Neural cell (in vitro differentiated cells): ENCODE results near the gene COG6. TPM values are rescaled to one million over a fixed set of nuclear protein-coding genes. Genes with fewer than 3 reads are reported as not detected.

ENCODE experiments used
- H2AFZ ChIP-seq: fragments of 200-600, 300-800 bp; sonication (generic), shearing (Covaris generic); 2 replicates; pipeline ENCODE4 v1.6.0; 2014; ENCODE audit warnings: low read depth, mild to moderate bottlenecking, antibody characterized with exemption, low read length, moderate library complexity
- H3F3A ChIP-seq: fragments of 200-600 bp; shearing (Covaris generic); 2 replicates; pipeline ENCODE4 v1.6.1; 2016; ENCODE audit warnings: mild to moderate bottlenecking, moderate library complexity, mixed read lengths, antibody characterized with exemption, low read length; ENCODE audit not compliant: insufficient read depth, poor library complexity, severe bottlenecking
- H3K27ac ChIP-seq: fragments of 200-600, 300-800 bp; sonication (generic), shearing (Covaris generic); 2 replicates; pipeline ENCODE4 v1.5.1; 2014; ENCODE audit warnings: mild to moderate bottlenecking, low read length, moderate library complexity
- H3K27me3 ChIP-seq: fragments of 300-800, 200-600 bp; sonication (generic), shearing (Covaris generic); 2 replicates; pipeline ENCODE4 v1.6.0; 2014; ENCODE audit warnings: mild to moderate bottlenecking, low read depth, low read length, moderate library complexity; ENCODE audit not compliant: insufficient read depth
- H3K36me3 ChIP-seq: fragments of 300-800, 200-600 bp; sonication (generic), shearing (Covaris generic); 2 replicates; pipeline ENCODE4 v1.5.1; 2014; ENCODE audit warnings: mild to moderate bottlenecking, antibody characterized with exemption, low read length, moderate library complexity; ENCODE audit not compliant: insufficient read depth
- H3K4me2 ChIP-seq: fragments of 300-800, 200-600 bp; sonication (generic), shearing (Covaris generic); 2 replicates; pipeline ENCODE4 v1.6.0; 2014; ENCODE audit warnings: mild to moderate bottlenecking, low read length
- H3K4me3 ChIP-seq: fragments of 300-800, 200-600 bp; sonication (generic), shearing (Covaris generic); 2 replicates; pipeline ENCODE4 v1.5.1; 2014; ENCODE audit warnings: mild to moderate bottlenecking, low read length, moderate library complexity
- H3K79me2 ChIP-seq: fragments of 200-600 bp; shearing (Covaris generic); replicated peaks from 2 replicates; pipeline ENCODE4 v1.6.0; 2014; ENCODE audit warnings: mild to moderate bottlenecking, low read length, moderate library complexity; ENCODE audit not compliant: insufficient read depth
- H3K9ac ChIP-seq: fragments of 300-800, 200-600 bp; sonication (generic), shearing (Covaris generic); 2 replicates; pipeline ENCODE4 v1.6.1; 2016; ENCODE audit warnings: mild to moderate bottlenecking, low read length, mixed read lengths
- H3K9me2 ChIP-seq: fragments of 200-600 bp; shearing (Covaris generic); 2 replicates; pipeline ENCODE4 v1.6.1; 2016; ENCODE audit warnings: mild to moderate bottlenecking, low read length, mixed read lengths; ENCODE audit not compliant: insufficient read depth
- H3K9me3 ChIP-seq: fragments of 200-600, 300-800 bp; sonication (generic), shearing (Covaris generic); 2 replicates; pipeline ENCODE4 v1.6.1; 2016; ENCODE audit warnings: mild to moderate bottlenecking, mixed run types, low read length, moderate library complexity, mixed read lengths
- H4K20me1 ChIP-seq: fragments of 200-600 bp; shearing (Covaris generic); 2 replicates; pipeline ENCODE4 v1.6.1; 2016; ENCODE audit warnings: mild to moderate bottlenecking, mixed run types; ENCODE audit not compliant: insufficient read depth
- EP300 ChIP-seq: fragments of 450-650 bp; conservative IDR thresholded peaks from 2 replicates; pipeline ENCODE4 v1.6.1; 2014; ENCODE audit warnings: antibody characterized with exemption, mild to moderate bottlenecking, moderate library complexity; ENCODE audit not compliant: poor library complexity, severe bottlenecking
- EZH2 ChIP-seq: fragments of 200-600, 300-800 bp; shearing (Covaris generic), sonication (generic); IDR thresholded peaks from 2 replicates; pipeline ENCODE4 v1.6.1; 2014; ENCODE audit warnings: antibody characterized with exemption, low read length, borderline replicate concordance, mild to moderate bottlenecking; ENCODE audit not compliant: insufficient read depth, poor library complexity, severe bottlenecking
- MXI1 ChIP-seq: fragments of 450-650 bp; conservative IDR thresholded peaks from 2 replicates; pipeline ENCODE4 v1.6.1; 2014; ENCODE audit warnings: antibody characterized with exemption, mild to moderate bottlenecking; ENCODE audit not compliant: poor library complexity, severe bottlenecking
- POLR2AphosphoS5 ChIP-seq: IDR thresholded peaks from 2 replicates; pipeline ENCODE4 v1.6.1; 2012
- RAD21 ChIP-seq: fragments of 450-650 bp; conservative IDR thresholded peaks from 2 replicates; pipeline ENCODE4 v1.6.1; 2014; ENCODE audit warnings: antibody characterized with exemption, mild to moderate bottlenecking, moderate library complexity
- SMC3 ChIP-seq: fragments of 450-650 bp; conservative IDR thresholded peaks from 2 replicates; pipeline ENCODE4 v1.6.1; 2014; ENCODE audit warnings: antibody characterized with exemption, mild to moderate bottlenecking, moderate library complexity; ENCODE audit not compliant: poor library complexity
- TAF1 ChIP-seq: IDR thresholded peaks from 2 replicates; pipeline ENCODE4 v1.6.1; 2012; ENCODE audit warnings: low read depth
- polyA plus RNA-seq: library from polyadenylated mRNA; depleted of rRNA; stranded (reverse); fragments of >200 nt; gene quantifications from 2 replicates; pipeline ENCODE4 v1.2.3, GENCODE V29; 2014
- small RNA-seq, 3 experiments: library from RNA; depleted of rRNA; stranded (forward); fragments of <200 nt; gene quantifications; one replicate each; pipeline ENCODE3, GENCODE V24; 2012
- TF ChIP-seq, protein P1 (sequence below): fragments of 450-650 bp; IDR thresholded peaks from 2 replicates; pipeline ENCODE4 v1.5.1; 2014; ENCODE audit warnings: antibody characterized with exemption, mild to moderate bottlenecking, moderate library complexity; ENCODE audit not compliant: poor library complexity, severe bottlenecking
- TF ChIP-seq, protein P2 (sequence below): IDR thresholded peaks from 2 replicates; pipeline ENCODE4 v1.6.1; 2012; ENCODE audit warnings: borderline replicate concordance

The COG6 gene
- polyA plus RNA-seq, 1 donor from 2014 or later = 23.1 TPM

DNA sequence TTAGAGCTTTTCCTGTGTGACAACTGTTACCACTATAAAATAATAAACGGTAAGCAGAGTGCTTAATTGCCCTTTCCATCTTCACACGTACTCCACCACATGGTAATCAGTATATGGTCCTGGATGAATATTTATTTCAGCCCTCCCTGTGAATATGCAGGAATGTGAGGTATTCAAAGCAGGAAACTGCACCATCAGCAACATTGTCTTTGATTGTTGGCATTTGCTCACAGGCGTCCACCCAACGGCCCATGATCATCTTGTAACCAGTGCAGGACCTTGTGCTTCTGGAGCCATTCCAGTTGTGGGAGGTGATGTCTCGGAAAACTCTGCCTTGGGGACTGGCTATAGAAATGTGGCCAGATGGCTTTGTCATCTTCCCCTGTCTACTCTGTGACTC, 132.6 kb downstream of the COG6 start:
- no peaks in the 10 kb centered on the region for H3F3A ChIP-seq
- H3K9me3 ChIP-seq = no peaks in the 10 kb centered on the region
- H2AFZ ChIP-seq = no peak overlapping the region
- H3K36me3 ChIP-seq = no peaks in the 10 kb centered on the region
- TF ChIP-seq POLR2AphosphoS5 (no peak), SMC3 (no peak), EZH2 (no peak), EP300 (no peak), TAF1 (no peak), MXI1 (no peak), RAD21 (no peak)
- TF ChIP-seq, protein P1, sequence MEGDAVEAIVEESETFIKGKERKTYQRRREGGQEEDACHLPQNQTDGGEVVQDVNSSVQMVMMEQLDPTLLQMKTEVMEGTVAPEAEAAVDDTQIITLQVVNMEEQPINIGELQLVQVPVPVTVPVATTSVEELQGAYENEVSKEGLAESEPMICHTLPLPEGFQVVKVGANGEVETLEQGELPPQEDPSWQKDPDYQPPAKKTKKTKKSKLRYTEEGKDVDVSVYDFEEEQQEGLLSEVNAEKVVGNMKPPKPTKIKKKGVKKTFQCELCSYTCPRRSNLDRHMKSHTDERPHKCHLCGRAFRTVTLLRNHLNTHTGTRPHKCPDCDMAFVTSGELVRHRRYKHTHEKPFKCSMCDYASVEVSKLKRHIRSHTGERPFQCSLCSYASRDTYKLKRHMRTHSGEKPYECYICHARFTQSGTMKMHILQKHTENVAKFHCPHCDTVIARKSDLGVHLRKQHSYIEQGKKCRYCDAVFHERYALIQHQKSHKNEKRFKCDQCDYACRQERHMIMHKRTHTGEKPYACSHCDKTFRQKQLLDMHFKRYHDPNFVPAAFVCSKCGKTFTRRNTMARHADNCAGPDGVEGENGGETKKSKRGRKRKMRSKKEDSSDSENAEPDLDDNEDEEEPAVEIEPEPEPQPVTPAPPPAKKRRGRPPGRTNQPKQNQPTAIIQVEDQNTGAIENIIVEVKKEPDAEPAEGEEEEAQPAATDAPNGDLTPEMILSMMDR = no peak
- TF ChIP-seq, protein P2, sequence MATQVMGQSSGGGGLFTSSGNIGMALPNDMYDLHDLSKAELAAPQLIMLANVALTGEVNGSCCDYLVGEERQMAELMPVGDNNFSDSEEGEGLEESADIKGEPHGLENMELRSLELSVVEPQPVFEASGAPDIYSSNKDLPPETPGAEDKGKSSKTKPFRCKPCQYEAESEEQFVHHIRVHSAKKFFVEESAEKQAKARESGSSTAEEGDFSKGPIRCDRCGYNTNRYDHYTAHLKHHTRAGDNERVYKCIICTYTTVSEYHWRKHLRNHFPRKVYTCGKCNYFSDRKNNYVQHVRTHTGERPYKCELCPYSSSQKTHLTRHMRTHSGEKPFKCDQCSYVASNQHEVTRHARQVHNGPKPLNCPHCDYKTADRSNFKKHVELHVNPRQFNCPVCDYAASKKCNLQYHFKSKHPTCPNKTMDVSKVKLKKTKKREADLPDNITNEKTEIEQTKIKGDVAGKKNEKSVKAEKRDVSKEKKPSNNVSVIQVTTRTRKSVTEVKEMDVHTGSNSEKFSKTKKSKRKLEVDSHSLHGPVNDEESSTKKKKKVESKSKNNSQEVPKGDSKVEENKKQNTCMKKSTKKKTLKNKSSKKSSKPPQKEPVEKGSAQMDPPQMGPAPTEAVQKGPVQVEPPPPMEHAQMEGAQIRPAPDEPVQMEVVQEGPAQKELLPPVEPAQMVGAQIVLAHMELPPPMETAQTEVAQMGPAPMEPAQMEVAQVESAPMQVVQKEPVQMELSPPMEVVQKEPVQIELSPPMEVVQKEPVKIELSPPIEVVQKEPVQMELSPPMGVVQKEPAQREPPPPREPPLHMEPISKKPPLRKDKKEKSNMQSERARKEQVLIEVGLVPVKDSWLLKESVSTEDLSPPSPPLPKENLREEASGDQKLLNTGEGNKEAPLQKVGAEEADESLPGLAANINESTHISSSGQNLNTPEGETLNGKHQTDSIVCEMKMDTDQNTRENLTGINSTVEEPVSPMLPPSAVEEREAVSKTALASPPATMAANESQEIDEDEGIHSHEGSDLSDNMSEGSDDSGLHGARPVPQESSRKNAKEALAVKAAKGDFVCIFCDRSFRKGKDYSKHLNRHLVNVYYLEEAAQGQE = no peak
- no peak overlapping the region for H3K9ac ChIP-seq
- H3K4me2 ChIP-seq = no peak overlapping the region
- H3K4me3 ChIP-seq = no peak overlapping the region
- H3K27ac ChIP-seq = no peak overlapping the region
- no peaks in the 10 kb centered on the region for H3K9me2 ChIP-seq
- no peaks in the 10 kb centered on the region for H3K27me3 ChIP-seq
- H3K79me2 ChIP-seq = no peaks in the 10 kb centered on the region
- no peaks in the 10 kb centered on the region for H4K20me1 ChIP-seq

DNA sequence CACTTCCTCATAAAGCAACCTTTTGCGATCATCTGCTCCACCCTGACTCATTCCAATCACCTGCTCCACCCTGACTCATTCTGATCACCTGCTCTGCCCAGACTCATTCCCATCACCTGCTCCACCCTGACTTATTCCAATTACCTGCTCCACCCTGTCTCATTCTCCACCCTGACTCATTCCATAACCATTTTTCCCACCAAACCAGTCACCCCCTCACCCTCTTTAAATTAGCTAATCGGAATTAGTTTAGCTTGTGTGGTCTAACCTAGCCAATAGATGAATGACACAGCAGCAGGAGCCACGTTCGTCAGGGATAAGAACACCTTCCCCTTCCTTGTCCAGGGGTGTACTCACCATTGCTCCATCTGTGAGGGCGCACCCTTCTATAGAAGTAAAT, 134.0 kb downstream of the COG6 start:
- no peak overlapping the region for H3K4me3 ChIP-seq
- no peaks in the 10 kb centered on the region for H3K79me2 ChIP-seq
- no peak overlapping the region for H3K4me2 ChIP-seq
- no peaks in the 10 kb centered on the region for H3K36me3 ChIP-seq
- H3K9me3 ChIP-seq = no peaks in the 10 kb centered on the region
- no peaks in the 10 kb centered on the region for H3K27me3 ChIP-seq
- TF ChIP-seq EP300 = no peak
- TF ChIP-seq, protein P1 = no peak
- TF ChIP-seq EZH2 = no peak
- TF ChIP-seq POLR2AphosphoS5 = no peak
- TF ChIP-seq RAD21 = no peak
- H3K9ac ChIP-seq = no peak overlapping the region
- H3F3A ChIP-seq = no peaks in the 10 kb centered on the region
- H3K27ac ChIP-seq = no peak overlapping the region
- no peak overlapping the region for H2AFZ ChIP-seq
- no peaks in the 10 kb centered on the region for H3K9me2 ChIP-seq
- H4K20me1 ChIP-seq = no peaks in the 10 kb centered on the region

Small RNA genes within 50 kb of the gene (small RNA-seq; reads per million reads assigned to genes)
- 0 reads per million in 3 experiments for gene MIR4305
- gene RNY4P14 = 0 to 0.86 (median 0.16) reads per million in 3 experiments

Other genes with a start within 250 kb of the COG6 start
- 36.3 and 38.7 TPM in 2 replicates for gene LHFPL6, start 52.5 kb upstream of the COG6 start, polyA plus RNA-seq